HEK293 (cell line): Measurements from ENCODE around the gene STRN3.

ENCODE experiments used
- CTCF ChIA-PET: fragments of 350-600 bp; formaldehyde crosslinking; extraction: SDS; loops from one replicate; lab custom pipeline; 2021; ENCODE audit warnings: antibody characterized with exemption; lab: Yijun Ruan, JAX
- POLR2A ChIA-PET: fragments of 300-600 bp; formaldehyde crosslinking; extraction: SDS; loops from one replicate; lab custom pipeline; 2020; ENCODE audit warnings: antibody characterized with exemption, inconsistent platforms; lab: Yijun Ruan, JAX
- H3K27ac ChIP-seq: fragments of 200-500 bp; sonication (Bioruptor generic); 2 replicates; pipeline ENCODE4 v1.5.1; 2014; ENCODE audit warnings: low read depth, low read length, control low read depth, inconsistent platforms; ENCODE audit errors: extremely low read depth
- H3K36me3 ChIP-seq, 2 experiments: fragments of 200-500 bp in 1 of 2; sonication (Bioruptor generic) in 1 of 2; 1 replicate in 1 of 2; 2 replicates in 1 of 2; pipeline ENCODE4 v1.5.1; 2014 to 2017; ENCODE audit warnings: inconsistent platforms in 2 of 2, low read length in 2 of 2; ENCODE audit not compliant: control insufficient read depth in 2 of 2, insufficient read depth in 1 of 2
- H3K4me1 ChIP-seq: fragments of 200-500 bp; sonication (Bioruptor generic); 2 replicates; pipeline ENCODE4 v1.5.1; 2014; ENCODE audit warnings: mild to moderate bottlenecking, low read length, inconsistent platforms; ENCODE audit not compliant: control insufficient read depth, insufficient read depth
- H3K4me3 ChIP-seq: 2 replicates; pipeline ENCODE4 v1.5.1; 2011; ENCODE audit warnings: low read depth, mild to moderate bottlenecking, control low read depth, low read length, moderate library complexity
- H3K9me3 ChIP-seq: fragments of 200-500 bp; sonication (Bioruptor generic); 2 replicates; pipeline ENCODE4 v1.5.1; 2014; ENCODE audit warnings: low read depth, low read length, inconsistent platforms; ENCODE audit not compliant: control insufficient read depth, insufficient read depth
- GLI2 ChIP-seq: fragments of 450-650 bp; formaldehyde crosslinking; IDR thresholded peaks from 2 replicates; pipeline ENCODE4; 2017; ENCODE audit warnings: missing biosample characterization, missing genetic modification characterization, low read depth, borderline replicate concordance
- WT1 ChIP-seq: fragments of 450-650 bp; formaldehyde crosslinking; IDR thresholded peaks from 2 replicates; pipeline ENCODE4 v1.5.1; 2016; ENCODE audit warnings: missing biosample characterization, missing genetic modification characterization
- ZBTB1 ChIP-seq: fragments of 450-650 bp; formaldehyde crosslinking; IDR thresholded peaks from 2 replicates; pipeline ENCODE4 v1.5.1; 2016; ENCODE audit warnings: missing biosample characterization, missing genetic modification characterization
- ZBTB20 ChIP-seq: fragments of 450-650 bp; formaldehyde crosslinking; IDR thresholded peaks from 2 replicates; pipeline ENCODE4 v1.5.1; 2016; ENCODE audit warnings: missing biosample characterization, missing genetic modification characterization
- ZNF121 ChIP-seq: fragments of 450-650 bp; formaldehyde crosslinking; IDR thresholded peaks from 2 replicates; pipeline ENCODE4 v1.5.1; 2016; ENCODE audit warnings: missing biosample characterization, missing genetic modification characterization
- ZNF23 ChIP-seq: fragments of 450-650 bp; formaldehyde crosslinking; IDR thresholded peaks from 2 replicates; pipeline ENCODE4 v1.5.1; 2016; ENCODE audit warnings: missing biosample characterization, missing genetic modification characterization, borderline replicate concordance
- ZNF501 ChIP-seq: fragments of 450-650 bp; formaldehyde crosslinking; IDR thresholded peaks from 2 replicates; pipeline ENCODE4 v1.5.1; 2016; ENCODE audit warnings: missing biosample characterization, missing genetic modification characterization
- ZNF521 ChIP-seq: fragments of 450-650 bp; formaldehyde crosslinking; IDR thresholded peaks from 2 replicates; pipeline ENCODE4 v1.5.1; 2017; ENCODE audit warnings: missing biosample characterization, mild to moderate bottlenecking, missing genetic modification characterization
- ZNF549 ChIP-seq: fragments of 450-650 bp; IDR thresholded peaks from 2 replicates; pipeline ENCODE4 v1.5.1; 2018; ENCODE audit warnings: missing biosample characterization, missing genetic modification characterization, mild to moderate bottlenecking, inconsistent platforms, moderate library complexity
- ZNF623 ChIP-seq: fragments of 450-650 bp; formaldehyde crosslinking; IDR thresholded peaks from 2 replicates; pipeline ENCODE4 v1.5.1; 2016; ENCODE audit warnings: missing biosample characterization, missing genetic modification characterization
- ZXDB ChIP-seq: fragments of 450-650 bp; formaldehyde crosslinking; IDR thresholded peaks from 2 replicates; pipeline ENCODE4 v1.5.1; 2016; ENCODE audit warnings: missing biosample characterization, missing genetic modification characterization
- TF ChIP-seq, protein P1 (sequence below): fragments of 450-650 bp; formaldehyde crosslinking; IDR thresholded peaks from 2 replicates; pipeline ENCODE4 v1.5.1; 2016; ENCODE audit warnings: missing biosample characterization, missing genetic modification characterization
- TF ChIP-seq, protein P2 (sequence below): fragments of 450-650 bp; formaldehyde crosslinking; IDR thresholded peaks from 2 replicates; pipeline ENCODE4 v1.5.1; 2016; ENCODE audit warnings: missing biosample characterization, missing genetic modification characterization
- TF ChIP-seq, protein P3 (sequence below): fragments of 450-650 bp; formaldehyde crosslinking; IDR thresholded peaks from 2 replicates; pipeline ENCODE4 v1.5.0; 2017; ENCODE audit warnings: missing biosample characterization, missing genetic modification characterization, borderline replicate concordance
- TF ChIP-seq, protein P4 (sequence below): fragments of 450-650 bp; formaldehyde crosslinking; IDR thresholded peaks from 2 replicates; pipeline ENCODE4 v1.5.1; 2016; ENCODE audit warnings: missing biosample characterization, missing genetic modification characterization
- TF ChIP-seq, protein P5 (sequence below): fragments of 450-650 bp; formaldehyde crosslinking; IDR thresholded peaks from 2 replicates; pipeline ENCODE4 v1.5.1; 2016; ENCODE audit warnings: missing biosample characterization, missing genetic modification characterization, low read depth
- TF ChIP-seq, protein P6 (sequence below): fragments of 450-650 bp; formaldehyde crosslinking; IDR thresholded peaks from 2 replicates; pipeline ENCODE4 v1.5.1; 2016; ENCODE audit warnings: missing biosample characterization, missing genetic modification characterization

The STRN3 gene

DNA sequence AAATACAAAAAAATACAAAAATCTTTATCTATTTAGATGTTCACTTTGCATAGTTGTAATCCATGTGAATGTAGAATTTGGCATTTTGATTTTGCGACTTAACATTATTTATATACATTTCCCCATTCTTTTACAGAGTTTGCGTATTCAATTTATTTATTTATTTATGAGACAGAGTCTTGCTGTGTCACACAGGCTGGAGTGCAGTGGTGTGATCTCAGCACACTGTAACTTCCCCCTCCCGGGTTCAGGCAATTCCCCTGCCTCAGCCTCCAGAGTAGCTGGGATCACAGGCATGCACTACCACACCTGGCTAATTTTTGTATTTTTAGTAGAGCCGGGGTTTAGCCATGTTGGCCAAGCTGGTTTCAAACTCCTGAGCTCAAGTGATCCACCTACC is 25.3 kb upstream of the STRN3 start:
- H3K36me3 ChIP-seq = no peaks in the 10 kb centered on the region; a peak in 1 of 3 replicates
- CTCF ChIA-PET = no interaction called here
- no peaks in the 10 kb centered on the region for H3K9me3 ChIP-seq
- POLR2A ChIA-PET = no interaction called here
- TF ChIP-seq, protein P1, sequence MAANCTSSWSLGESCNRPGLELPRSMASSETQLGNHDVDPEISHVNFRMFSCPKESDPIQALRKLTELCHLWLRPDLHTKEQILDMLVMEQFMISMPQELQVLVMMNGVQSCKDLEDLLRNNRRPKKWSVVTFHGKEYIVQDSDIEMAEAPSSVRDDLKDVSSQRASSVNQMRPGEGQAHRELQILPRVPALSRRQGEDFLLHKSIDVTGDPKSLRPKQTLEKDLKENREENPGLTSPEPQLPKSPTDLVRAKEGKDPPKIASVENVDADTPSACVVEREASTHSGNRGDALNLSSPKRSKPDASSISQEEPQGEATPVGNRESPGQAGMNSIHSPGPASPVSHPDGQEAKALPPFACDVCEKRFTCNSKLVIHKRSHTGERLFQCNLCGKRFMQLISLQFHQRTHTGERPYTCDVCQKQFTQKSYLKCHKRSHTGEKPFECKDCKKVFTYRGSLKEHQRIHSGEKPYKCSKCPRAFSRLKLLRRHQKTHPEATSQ (tag by site-specific recombination) = no peak
- TF ChIP-seq, protein P2, sequence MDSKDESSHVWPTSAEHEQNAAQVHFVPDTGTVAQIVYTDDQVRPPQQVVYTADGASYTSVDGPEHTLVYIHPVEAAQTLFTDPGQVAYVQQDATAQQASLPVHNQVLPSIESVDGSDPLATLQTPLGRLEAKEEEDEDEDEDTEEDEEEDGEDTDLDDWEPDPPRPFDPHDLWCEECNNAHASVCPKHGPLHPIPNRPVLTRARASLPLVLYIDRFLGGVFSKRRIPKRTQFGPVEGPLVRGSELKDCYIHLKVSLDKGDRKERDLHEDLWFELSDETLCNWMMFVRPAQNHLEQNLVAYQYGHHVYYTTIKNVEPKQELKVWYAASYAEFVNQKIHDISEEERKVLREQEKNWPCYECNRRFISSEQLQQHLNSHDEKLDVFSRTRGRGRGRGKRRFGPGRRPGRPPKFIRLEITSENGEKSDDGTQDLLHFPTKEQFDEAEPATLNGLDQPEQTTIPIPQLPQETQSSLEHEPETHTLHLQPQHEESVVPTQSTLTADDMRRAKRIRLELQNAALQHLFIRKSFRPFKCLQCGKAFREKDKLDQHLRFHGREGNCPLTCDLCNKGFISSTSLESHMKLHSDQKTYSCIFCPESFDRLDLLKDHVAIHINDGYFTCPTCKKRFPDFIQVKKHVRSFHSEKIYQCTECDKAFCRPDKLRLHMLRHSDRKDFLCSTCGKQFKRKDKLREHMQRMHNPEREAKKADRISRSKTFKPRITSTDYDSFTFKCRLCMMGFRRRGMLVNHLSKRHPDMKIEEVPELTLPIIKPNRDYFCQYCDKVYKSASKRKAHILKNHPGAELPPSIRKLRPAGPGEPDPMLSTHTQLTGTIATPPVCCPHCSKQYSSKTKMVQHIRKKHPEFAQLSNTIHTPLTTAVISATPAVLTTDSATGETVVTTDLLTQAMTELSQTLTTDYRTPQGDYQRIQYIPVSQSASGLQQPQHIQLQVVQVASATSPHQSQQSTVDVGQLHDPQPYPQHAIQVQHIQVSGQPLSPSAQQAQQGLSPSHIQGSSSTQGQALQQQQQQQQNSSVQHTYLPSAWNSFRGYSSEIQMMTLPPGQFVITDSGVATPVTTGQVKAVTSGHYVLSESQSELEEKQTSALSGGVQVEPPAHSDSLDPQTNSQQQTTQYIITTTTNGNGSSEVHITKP (tag by site-specific recombination) = no peak
- TF ChIP-seq GLI2 (tag by site-specific recombination) = no peak
- no peak for TF ChIP-seq ZNF23 (tag by site-specific recombination)
- TF ChIP-seq, protein P3, sequence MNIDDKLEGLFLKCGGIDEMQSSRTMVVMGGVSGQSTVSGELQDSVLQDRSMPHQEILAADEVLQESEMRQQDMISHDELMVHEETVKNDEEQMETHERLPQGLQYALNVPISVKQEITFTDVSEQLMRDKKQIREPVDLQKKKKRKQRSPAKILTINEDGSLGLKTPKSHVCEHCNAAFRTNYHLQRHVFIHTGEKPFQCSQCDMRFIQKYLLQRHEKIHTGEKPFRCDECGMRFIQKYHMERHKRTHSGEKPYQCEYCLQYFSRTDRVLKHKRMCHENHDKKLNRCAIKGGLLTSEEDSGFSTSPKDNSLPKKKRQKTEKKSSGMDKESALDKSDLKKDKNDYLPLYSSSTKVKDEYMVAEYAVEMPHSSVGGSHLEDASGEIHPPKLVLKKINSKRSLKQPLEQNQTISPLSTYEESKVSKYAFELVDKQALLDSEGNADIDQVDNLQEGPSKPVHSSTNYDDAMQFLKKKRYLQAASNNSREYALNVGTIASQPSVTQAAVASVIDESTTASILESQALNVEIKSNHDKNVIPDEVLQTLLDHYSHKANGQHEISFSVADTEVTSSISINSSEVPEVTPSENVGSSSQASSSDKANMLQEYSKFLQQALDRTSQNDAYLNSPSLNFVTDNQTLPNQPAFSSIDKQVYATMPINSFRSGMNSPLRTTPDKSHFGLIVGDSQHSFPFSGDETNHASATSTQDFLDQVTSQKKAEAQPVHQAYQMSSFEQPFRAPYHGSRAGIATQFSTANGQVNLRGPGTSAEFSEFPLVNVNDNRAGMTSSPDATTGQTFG (tag by site-specific recombination) = no peak
- TF ChIP-seq, protein P4, sequence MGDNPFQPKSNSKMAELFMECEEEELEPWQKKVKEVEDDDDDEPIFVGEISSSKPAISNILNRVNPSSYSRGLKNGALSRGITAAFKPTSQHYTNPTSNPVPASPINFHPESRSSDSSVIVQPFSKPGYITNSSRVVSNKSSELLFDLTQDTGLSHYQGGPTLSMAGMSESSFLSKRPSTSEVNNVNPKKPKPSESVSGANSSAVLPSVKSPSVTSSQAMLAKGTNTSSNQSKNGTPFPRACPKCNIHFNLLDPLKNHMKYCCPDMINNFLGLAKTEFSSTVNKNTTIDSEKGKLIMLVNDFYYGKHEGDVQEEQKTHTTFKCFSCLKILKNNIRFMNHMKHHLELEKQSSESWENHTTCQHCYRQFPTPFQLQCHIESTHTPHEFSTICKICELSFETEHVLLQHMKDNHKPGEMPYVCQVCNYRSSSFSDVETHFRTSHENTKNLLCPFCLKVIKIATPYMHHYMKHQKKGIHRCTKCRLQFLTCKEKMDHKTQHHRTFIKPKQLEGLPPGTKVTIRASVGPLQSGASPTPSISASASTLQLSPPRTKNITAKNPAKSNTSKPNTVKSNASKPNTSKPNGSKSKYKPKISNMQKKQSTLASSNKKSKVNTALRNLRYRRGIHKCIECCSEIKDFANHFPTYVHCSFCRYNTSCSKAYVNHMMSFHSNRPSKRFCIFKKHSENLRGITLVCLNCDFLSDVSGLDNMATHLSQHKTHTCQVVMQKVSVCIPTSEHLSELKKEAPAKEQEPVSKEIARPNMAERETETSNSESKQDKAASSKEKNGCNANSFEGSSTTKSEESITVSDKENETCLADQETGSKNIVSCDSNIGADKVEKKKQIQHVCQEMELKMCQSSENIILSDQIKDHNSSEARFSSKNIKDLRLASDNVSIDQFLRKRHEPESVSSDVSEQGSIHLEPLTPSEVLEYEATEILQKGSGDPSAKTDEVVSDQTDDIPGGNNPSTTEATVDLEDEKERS (tag by site-specific recombination) = no peak
- no peak for TF ChIP-seq ZNF121 (tag by site-specific recombination)
- TF ChIP-seq ZNF549 (tag by site-specific recombination) = no peak
- TF ChIP-seq ZNF501 (tag by site-specific recombination) = no peak
- TF ChIP-seq ZXDB (tag by site-specific recombination) = no peak
- TF ChIP-seq ZNF521 (tag by site-specific recombination) = no peak
- TF ChIP-seq WT1 = no peak
- TF ChIP-seq, protein P5, sequence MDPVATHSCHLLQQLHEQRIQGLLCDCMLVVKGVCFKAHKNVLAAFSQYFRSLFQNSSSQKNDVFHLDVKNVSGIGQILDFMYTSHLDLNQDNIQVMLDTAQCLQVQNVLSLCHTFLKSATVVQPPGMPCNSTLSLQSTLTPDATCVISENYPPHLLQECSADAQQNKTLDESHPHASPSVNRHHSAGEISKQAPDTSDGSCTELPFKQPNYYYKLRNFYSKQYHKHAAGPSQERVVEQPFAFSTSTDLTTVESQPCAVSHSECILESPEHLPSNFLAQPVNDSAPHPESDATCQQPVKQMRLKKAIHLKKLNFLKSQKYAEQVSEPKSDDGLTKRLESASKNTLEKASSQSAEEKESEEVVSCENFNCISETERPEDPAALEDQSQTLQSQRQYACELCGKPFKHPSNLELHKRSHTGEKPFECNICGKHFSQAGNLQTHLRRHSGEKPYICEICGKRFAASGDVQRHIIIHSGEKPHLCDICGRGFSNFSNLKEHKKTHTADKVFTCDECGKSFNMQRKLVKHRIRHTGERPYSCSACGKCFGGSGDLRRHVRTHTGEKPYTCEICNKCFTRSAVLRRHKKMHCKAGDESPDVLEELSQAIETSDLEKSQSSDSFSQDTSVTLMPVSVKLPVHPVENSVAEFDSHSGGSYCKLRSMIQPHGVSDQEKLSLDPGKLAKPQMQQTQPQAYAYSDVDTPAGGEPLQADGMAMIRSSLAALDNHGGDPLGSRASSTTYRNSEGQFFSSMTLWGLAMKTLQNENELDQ (tag by site-specific recombination) = no peak
- no peak for TF ChIP-seq ZBTB1
- TF ChIP-seq ZNF623 (tag by site-specific recombination) = no peak
- TF ChIP-seq ZBTB20 (tag by site-specific recombination) = no peak
- TF ChIP-seq, protein P6, sequence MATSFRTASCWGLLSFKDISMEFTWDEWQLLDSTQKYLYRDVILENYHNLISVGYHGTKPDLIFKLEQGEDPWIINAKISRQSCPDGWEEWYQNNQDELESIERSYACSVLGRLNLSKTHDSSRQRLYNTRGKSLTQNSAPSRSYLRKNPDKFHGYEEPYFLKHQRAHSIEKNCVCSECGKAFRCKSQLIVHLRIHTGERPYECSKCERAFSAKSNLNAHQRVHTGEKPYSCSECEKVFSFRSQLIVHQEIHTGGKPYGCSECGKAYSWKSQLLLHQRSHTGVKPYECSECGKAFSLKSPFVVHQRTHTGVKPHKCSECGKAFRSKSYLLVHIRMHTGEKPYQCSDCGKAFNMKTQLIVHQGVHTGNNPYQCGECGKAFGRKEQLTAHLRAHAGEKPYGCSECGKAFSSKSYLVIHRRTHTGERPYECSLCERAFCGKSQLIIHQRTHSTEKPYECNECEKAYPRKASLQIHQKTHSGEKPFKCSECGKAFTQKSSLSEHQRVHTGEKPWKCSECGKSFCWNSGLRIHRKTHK = no peak
- no peak overlapping the region for H3K27ac ChIP-seq
- no peaks in the 10 kb centered on the region for H3K4me1 ChIP-seq
- H3K4me3 ChIP-seq = no peak overlapping the region
